Right renal cortex interstitium (tissue), 3 donors: ENCODE data around the gene INHA. TPM values are rescaled to one million over a fixed set of nuclear protein-coding genes. Genes with fewer than 3 reads are reported as not detected.

Source experiments
- DNase-seq, 3 donors: peaks; one replicate each; pipeline ENCODE4 v3.0.0-alpha.2; 2013; ENCODE audit warnings: low read depth in 3 of 3, low spot score in 2 of 3
- polyA plus RNA-seq, 3 donors: library from polyadenylated mRNA; unstranded; fragments of 120-200 nt; gene quantifications; one replicate each; pipeline ENCODE4 v1.2.1, GENCODE V29; 2013; ENCODE audit not compliant: insufficient read length in 3 of 3

INHA gene
- polyA plus RNA-seq, 3 donors = 0.46 to 0.90 (median 0.72) TPM

DNA sequence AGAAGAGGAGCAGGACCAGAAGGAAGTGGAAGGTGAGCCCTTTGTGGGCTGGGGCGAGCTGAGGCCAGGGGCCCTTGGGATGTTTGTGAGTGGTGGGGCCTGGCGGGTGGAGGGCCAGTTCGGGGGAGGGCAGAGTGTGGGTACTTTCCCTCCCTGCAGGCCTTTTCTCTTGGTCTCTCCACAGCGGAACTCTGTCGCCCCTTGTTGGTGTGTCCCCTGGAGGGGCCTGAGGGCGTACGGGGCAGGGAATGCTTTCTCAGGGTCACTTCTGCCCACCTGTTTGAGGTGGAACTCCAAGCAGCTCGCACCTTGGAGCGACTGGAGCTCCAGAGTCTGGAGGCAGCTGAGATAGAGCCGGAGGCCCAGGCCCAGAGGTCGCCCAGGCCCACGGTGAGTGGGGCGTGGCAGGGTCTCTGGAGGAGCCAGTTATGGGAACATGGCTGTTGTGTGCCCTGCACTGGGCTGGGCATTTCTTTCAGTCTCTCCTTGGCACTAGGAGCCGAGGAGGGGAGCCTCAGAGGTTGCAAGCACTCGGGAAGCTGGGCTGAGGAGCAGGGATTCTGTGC lies 36.4 kb downstream of the INHA start:
- DNase-seq = no peak

- no peak for DNase-seq
These were observed 37.1 kb downstream of the INHA start for GRCh38 chr2:219609149-219609750.

DNA sequence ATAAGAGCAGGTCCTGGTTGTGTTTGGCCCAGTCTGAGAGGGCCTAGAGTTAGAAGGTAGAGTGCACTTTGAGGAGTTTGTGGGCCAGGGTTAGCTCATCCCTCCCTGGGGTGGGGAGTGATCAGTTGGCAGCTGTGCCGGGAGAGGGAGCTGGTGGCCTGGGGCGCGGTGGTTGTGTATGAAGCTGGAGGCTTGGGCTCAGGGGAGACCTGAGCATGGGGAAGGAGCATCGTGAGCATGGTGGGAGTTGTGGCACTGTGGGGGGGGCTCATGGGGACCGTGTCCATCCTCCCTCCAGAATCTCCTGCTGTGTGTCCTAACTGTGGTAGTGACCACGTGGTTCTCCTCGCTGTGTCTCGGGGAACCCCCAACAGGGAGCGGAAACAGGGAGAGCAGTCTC lies 39.2 kb downstream of the INHA start:
- no peak for DNase-seq

- DNase-seq = no peak
These were observed 39.9 kb downstream of the INHA start for GRCh38 chr2:219611866-219612576.

- DNase-seq = no peak
These were observed 40.6 kb downstream of the INHA start for GRCh38 chr2:219612577-219613286.

GRCh38 chr2:219613461-219614070 lies 41.5 kb downstream of the INHA start:
- DNase-seq = no peak

GRCh38 chr2:219614076-219614860 lies 42.2 kb downstream of the INHA start:
- no peak for DNase-seq

- no peak for DNase-seq
These were observed 42.9 kb downstream of the INHA start for GRCh38 chr2:219615036-219615435.

GRCh38 chr2:219615894-219616293 lies 43.8 kb downstream of the INHA start:
- DNase-seq = no peak

DNA sequence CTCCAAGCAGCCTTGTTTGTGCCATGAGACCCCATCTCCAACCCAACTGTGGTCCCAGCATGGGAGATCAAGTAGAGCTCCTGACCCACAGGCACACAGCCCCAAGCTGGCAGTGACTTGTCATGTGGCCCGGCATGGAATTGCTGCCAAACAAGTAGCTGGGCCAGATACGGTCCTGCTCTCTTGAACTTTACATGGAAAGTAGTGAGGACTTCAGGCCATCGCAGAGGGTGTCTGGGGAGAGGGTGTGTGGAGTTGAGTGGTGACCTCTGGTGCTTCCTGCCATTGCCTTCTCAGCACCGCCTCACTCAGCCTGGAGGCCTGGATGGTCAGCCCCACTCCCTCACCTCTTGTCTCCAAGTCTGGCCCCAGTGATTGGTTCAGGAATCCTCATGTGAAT lies 44.4 kb downstream of the INHA start:
- DNase-seq = no peak

DNA sequence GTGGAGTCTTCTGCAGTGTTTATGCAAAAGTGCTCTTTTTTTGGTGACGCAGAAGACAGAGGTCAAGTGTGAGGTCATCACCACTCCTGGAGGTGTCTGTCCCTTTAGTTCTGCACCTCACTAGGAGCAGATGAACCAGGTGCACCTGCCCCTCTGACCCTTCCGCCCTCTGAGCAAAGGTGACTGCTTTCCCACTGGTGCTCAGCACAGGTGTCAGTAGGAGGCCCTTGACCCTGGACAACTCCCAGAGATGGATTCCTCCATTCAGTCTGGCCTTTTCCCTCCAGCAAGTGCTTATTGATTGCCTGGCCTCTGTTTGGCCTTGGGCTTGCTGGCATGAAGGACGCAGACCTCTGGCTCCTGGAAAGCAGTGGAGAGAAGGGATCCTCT lies 46.6 kb downstream of the INHA start:
- no peak for DNase-seq

DNA sequence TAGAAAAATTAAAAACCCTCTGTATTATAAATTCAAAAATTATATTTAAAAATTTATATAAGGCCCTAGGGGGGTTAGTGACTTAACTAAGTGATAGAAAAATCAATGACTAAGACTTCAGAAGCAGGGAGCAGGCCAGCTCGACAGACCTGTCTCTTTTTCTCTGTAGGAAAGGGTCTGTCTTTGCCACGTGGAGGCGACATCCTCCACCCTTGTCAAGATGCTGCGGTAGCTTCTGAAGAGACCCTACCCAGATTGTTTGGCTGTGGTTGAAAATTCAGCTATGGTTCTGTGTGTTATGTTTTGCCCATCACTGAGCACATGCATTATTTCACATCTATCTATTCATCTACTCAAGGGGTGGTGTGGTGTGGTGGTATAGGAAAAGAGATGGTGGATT lies 47.1 kb downstream of the INHA start:
- no peak for DNase-seq

DNA sequence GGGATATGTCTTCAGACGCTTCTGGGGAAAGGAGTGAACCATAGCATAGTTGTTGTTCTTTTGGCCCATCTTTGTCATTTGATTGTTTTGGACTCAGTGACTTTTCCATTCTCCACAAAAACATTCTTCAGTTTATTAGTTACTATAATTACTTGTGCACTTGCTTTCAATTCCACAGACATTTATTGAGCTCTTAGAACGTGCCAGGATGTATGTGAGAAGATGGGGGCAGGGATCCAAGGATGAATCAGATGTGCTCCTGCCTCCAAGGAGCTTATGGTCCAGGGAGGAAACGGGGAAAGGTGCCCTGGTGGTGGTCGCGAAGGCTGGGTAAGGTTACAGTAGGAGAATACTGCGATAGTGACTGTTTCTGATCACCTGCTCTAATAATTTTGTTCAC lies 48.4 kb downstream of the INHA start:
- no peak for DNase-seq

GRCh38 chr2:219621935-219622334 lies 49.8 kb downstream of the INHA start:
- DNase-seq = no peak

- no peak for DNase-seq
These were observed 50.4 kb downstream of the INHA start for GRCh38 chr2:219622472-219622871.

DNA sequence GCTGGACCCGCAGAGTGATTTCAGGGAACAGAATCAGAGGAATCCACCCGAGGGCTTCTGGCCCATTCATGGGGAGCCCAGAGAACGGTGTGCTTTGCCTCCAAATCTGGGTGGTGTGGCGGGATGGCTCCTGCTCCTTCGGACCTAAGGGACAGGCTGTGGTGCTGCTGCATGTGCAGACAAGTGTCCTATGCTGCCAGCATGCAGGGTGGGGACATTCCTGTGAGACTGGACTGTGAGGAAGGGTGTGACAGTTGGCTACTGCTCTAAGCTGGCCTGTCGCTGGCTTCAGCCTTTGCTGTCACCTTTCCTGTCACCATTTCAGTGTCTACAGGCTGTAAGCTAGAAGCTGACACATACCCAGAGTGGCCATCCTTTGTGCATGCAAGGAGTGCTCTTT lies 52.5 kb downstream of the INHA start:
- no peak for DNase-seq

- no peak for DNase-seq
These were observed 53.1 kb downstream of the INHA start for GRCh38 chr2:219625179-219625578.
